ENCODE measurements around the gene ZDHHC24. TPM values are rescaled to one million over a fixed set of nuclear protein-coding genes. Genes with fewer than 3 reads are reported as not detected.
A peak's percentile ranks its signal among the peaks of the same experiment; 100 is the strongest.

ZDHHC24 gene
- total RNA-seq, 1 experiment from 2014 or later, result 12.4 TPM

- no peak overlapping the region for H3K4me3 Mint-ChIP-seq (ENCODE audit: unreplicated experiment)
- no peak overlapping the region for H3K27ac Mint-ChIP-seq (ENCODE audit: low read depth, unreplicated experiment)
- no peaks in the 10 kb centered on the region for H3K9me3 Mint-ChIP-seq (ENCODE audit: unreplicated experiment)
- H3K4me1 Mint-ChIP-seq (ENCODE audit: insufficient read depth, unreplicated experiment), result peaks cover 14% of the 10 kb centered on the region
- DNase-seq (ENCODE audit: unreplicated experiment), result no peak
- POLR2A ChIA-PET, result interaction anchor here (0.7 to 3.6 kb wide), 6 partner anchors 8 to 108 kb away, joined by 3 to 23 read pairs (median 15); partner anchors contain the start of genes ACTN3, RBM14, RBM4B and ZDHHC24
- intact Hi-C loops (cut with micrococcal nuclease), result no loop called here
- peaks cover 20% of the 10 kb centered on the region for H3K27me3 Mint-ChIP-seq (ENCODE audit: insufficient read depth, unreplicated experiment)
- H3K36me3 Mint-ChIP-seq (ENCODE audit: insufficient read depth, unreplicated experiment), result no peaks in the 10 kb centered on the region
- BruUV-seq (replicated peaks), result no TSS peak
- TF ChIP-seq CTCF (IDR thresholded peaks at IDR 0.05; ENCODE audit: unreplicated experiment), result no peak
- CTCF ChIA-PET, result interaction anchor here (0.6 to 1.4 kb wide), 2 partner anchors 11 to 139 kb away, joined by 3 to 5 read pairs; no protein-coding TSS in a partner anchor
Measured at GRCh38 chr11:66570079-66570849, 24.4 kb upstream of the ZDHHC24 start.

- no peak for DNase-seq (ENCODE audit: unreplicated experiment)
- H3K9me3 Mint-ChIP-seq (ENCODE audit: unreplicated experiment), result no peaks in the 10 kb centered on the region
- H3K27ac Mint-ChIP-seq (ENCODE audit: low read depth, unreplicated experiment), result peak overlapping the region; percentile 77
- intact Hi-C loops (cut with micrococcal nuclease), result no loop called here
- H3K27me3 Mint-ChIP-seq (ENCODE audit: insufficient read depth, unreplicated experiment), result peaks cover 8% of the 10 kb centered on the region
- POLR2A ChIA-PET, result interaction anchor here (0.6 to 3.6 kb wide), 16 partner anchors 10 to 109 kb away, joined by 3 to 26 read pairs (median 6); partner anchors contain the start of genes ACTN3, CCDC87, CCS and DPP3
- H3K4me1 Mint-ChIP-seq (ENCODE audit: insufficient read depth, unreplicated experiment), result peaks cover 7% of the 10 kb centered on the region
- no peaks in the 10 kb centered on the region for H3K36me3 Mint-ChIP-seq (ENCODE audit: insufficient read depth, unreplicated experiment)
- CTCF ChIA-PET, result interaction anchor here (0.7 to 1.7 kb wide), 4 partner anchors 23 to 180 kb away, joined by 3 to 5 read pairs (median 3); no protein-coding TSS in a partner anchor
- TF ChIP-seq CTCF (IDR thresholded peaks at IDR 0.05; ENCODE audit: unreplicated experiment), result no peak
- no peak overlapping the region for H3K4me3 Mint-ChIP-seq (ENCODE audit: unreplicated experiment)
- no TSS peak for BruUV-seq (replicated peaks)
Measured at GRCh38 chr11:66569076-66569475, 23.2 kb upstream of the ZDHHC24 start.

- H3K36me3 Mint-ChIP-seq (ENCODE audit: insufficient read depth, unreplicated experiment), result no peaks in the 10 kb centered on the region
- intact Hi-C loops (cut with micrococcal nuclease), result no loop called here
- peak; percentile 82 for DNase-seq (ENCODE audit: unreplicated experiment)
Measured at GRCh38 chr11:66568124-66568916, 22.5 kb upstream of the ZDHHC24 start, which contains the start of gene CTSF. Gene CTSF (minus strand): TSS chr11:66568606. CDS start chr11:66568486, 120 bp downstream.

More at GRCh38 chr11:66568124-66568916, 22.5 kb upstream of the ZDHHC24 start, which contains the start of gene CTSF:
- ChIA-PET CTCF (interaction anchor here (0.6 to 1.7 kb wide), 6 partner anchors 24 to 276 kb away, joined by 3 to 5 read pairs (median 3); no protein-coding TSS in a partner anchor), POLR2A (interaction anchor here (0.6 to 3.6 kb wide), 18 partner anchors 10 to 110 kb away, joined by 3 to 26 read pairs (median 5); partner anchors contain the start of genes ACTN3, CCDC87, CCS and DPP3)
- BruUV-seq (replicated peaks), result no TSS peak
- H3K4me3 Mint-ChIP-seq (ENCODE audit: unreplicated experiment), result peak within 1 kb of the TSS; percentile 71
- peak within 1 kb of the TSS; percentile 77 for H3K27ac Mint-ChIP-seq (ENCODE audit: low read depth, unreplicated experiment)
- TF ChIP-seq CTCF (IDR thresholded peaks at IDR 0.05; ENCODE audit: unreplicated experiment), result no peak
- no peaks in the 10 kb centered on the region for H3K9me3 Mint-ChIP-seq (ENCODE audit: unreplicated experiment)
- peaks cover under 1% of the 10 kb centered on the region for H3K27me3 Mint-ChIP-seq (ENCODE audit: insufficient read depth, unreplicated experiment)
- H3K4me1 Mint-ChIP-seq (ENCODE audit: insufficient read depth, unreplicated experiment), result peaks cover 7% of the 10 kb centered on the region

Data from MCF 10A (cell line).